Umbilical cord (tissue), 2 donors: ENCODE data around the gene LSAMP. TPM values are rescaled to one million over a fixed set of nuclear protein-coding genes. Genes with fewer than 3 reads are reported as not detected.
"Not testable (repeated sequence)": the region's sequence is repeated elsewhere in the genome, so short reads cannot be mapped to it uniquely, and the experiment has no call there.

Source experiments
- DNase-seq: peaks from one replicate; pipeline ENCODE4 v3.0.0-alpha.2; 2015; ENCODE audit warnings: low spot score
- total RNA-seq: library from RNA; depleted of rRNA; stranded (reverse); fragments of >200 nt; gene quantifications from one replicate; pipeline ENCODE4 v1.2.3, GENCODE V29; 2014; ENCODE audit warnings: low replicate concordance; ENCODE audit not compliant: insufficient read depth

The LSAMP gene
- total RNA-seq, 1 donor from 2014 or later: 20.5 TPM

GRCh38 chr3:115805520-115805919, 639.8 kb downstream of the LSAMP start:
- DNase-seq: no peak

GRCh38 chr3:115804713-115805119, 640.6 kb downstream of the LSAMP start:
- peak; percentile 51 for DNase-seq

GRCh38 chr3:115804200-115804599, 641.1 kb downstream of the LSAMP start:
- DNase-seq: no peak

GRCh38 chr3:115803661-115804060, 641.6 kb downstream of the LSAMP start:
- DNase-seq: no peak

- no peak for DNase-seq
Observed at GRCh38 chr3:115800489-115801075, 644.7 kb downstream of the LSAMP start.

- DNase-seq: not testable (repeated sequence)
Observed at GRCh38 chr3:115800065-115800464, 645.2 kb downstream of the LSAMP start.

- DNase-seq: no peak
Observed at GRCh38 chr3:115792206-115792955, 652.9 kb downstream of the LSAMP start.

GRCh38 chr3:115791271-115792153, 653.8 kb downstream of the LSAMP start:
- DNase-seq: not testable (repeated sequence)

GRCh38 chr3:115790759-115791158, 654.5 kb downstream of the LSAMP start:
- DNase-seq: peak; percentile 36

GRCh38 chr3:115789481-115789880, 655.8 kb downstream of the LSAMP start:
- no peak for DNase-seq

- no peak for DNase-seq
Observed at GRCh38 chr3:115788921-115789470, 656.3 kb downstream of the LSAMP start.

GRCh38 chr3:115787818-115788217, 657.5 kb downstream of the LSAMP start:
- DNase-seq: no peak

GRCh38 chr3:115785782-115786181, 659.5 kb downstream of the LSAMP start:
- no peak for DNase-seq

GRCh38 chr3:115784739-115785536, 660.3 kb downstream of the LSAMP start:
- peak; percentile 47 for DNase-seq

GRCh38 chr3:115783938-115784738, 661.1 kb downstream of the LSAMP start:
- peak; percentile 96 for DNase-seq

GRCh38 chr3:115783426-115783825, 661.9 kb downstream of the LSAMP start:
- DNase-seq: not testable (repeated sequence)

- DNase-seq: no peak
Observed at GRCh38 chr3:115779011-115779410, 666.3 kb downstream of the LSAMP start.

- no peak for DNase-seq
Observed at GRCh38 chr3:115772951-115773350, 672.3 kb downstream of the LSAMP start.

GRCh38 chr3:115768661-115769060, 676.6 kb downstream of the LSAMP start:
- DNase-seq: peak; percentile 35
